Naive B cell (primary cell): ENCODE measurements around the gene NDUFAF8. TPM values are rescaled to one million over a fixed set of nuclear protein-coding genes. Genes with fewer than 3 reads are reported as not detected.

ENCODE experiments used
- ATAC-seq, 2 donors: fragments of 150-1000 bp; cut with Tn5 transposase; 2 replicates each; pipeline ENCODE4 v1.10.0; 2021; ENCODE audit warnings: low read depth in 2 of 2, mild to moderate bottlenecking in 2 of 2, moderate library complexity in 2 of 2
- DNase-seq: peaks from one replicate; pipeline ENCODE4 v3.0.0; 2022
- H3K27ac Mint-ChIP-seq, 6 donors: one replicate each; pipeline ENCODE4 v1.8.0; 2020 to 2022; ENCODE audit warnings: mild to moderate bottlenecking in 6 of 6, mixed read lengths in 6 of 6, moderate library complexity in 5 of 6, inconsistent platforms in 2 of 6
- H3K27me3 Mint-ChIP-seq, 3 donors: one replicate each; pipeline ENCODE4 v1.8.0; 2021 to 2022; ENCODE audit warnings: mixed read lengths in 3 of 3, mild to moderate bottlenecking in 1 of 3
- H3K36me3 Mint-ChIP-seq, 2 donors: one replicate each; pipeline ENCODE4 v1.8.0; 2020 to 2022; ENCODE audit warnings: mixed read lengths in 2 of 2, inconsistent platforms in 1 of 2, mild to moderate bottlenecking in 1 of 2
- H3K4me1 Mint-ChIP-seq, 3 donors: one replicate each; pipeline ENCODE4 v1.8.0; 2020 to 2022; ENCODE audit warnings: mixed read lengths in 3 of 3, inconsistent platforms in 1 of 3, mild to moderate bottlenecking in 1 of 3, moderate library complexity in 1 of 3
- H3K4me3 Mint-ChIP-seq, 8 donors: one replicate each; pipeline ENCODE4 v1.8.0; 2020 to 2022; ENCODE audit warnings: mild to moderate bottlenecking in 8 of 8, mixed read lengths in 8 of 8, moderate library complexity in 8 of 8, inconsistent platforms in 2 of 8
- H3K9me3 Mint-ChIP-seq, 7 donors: one replicate each; pipeline ENCODE4 v1.8.0; 2020 to 2022; ENCODE audit warnings: mixed read lengths in 7 of 7, mild to moderate bottlenecking in 5 of 7, inconsistent platforms in 2 of 7, moderate library complexity in 1 of 7
- polyA plus RNA-seq, 6 donors: library from polyadenylated mRNA; unstranded; fragments of 300-500 nt; fragmentation: Illumina TruSeq; gene quantifications; one replicate each; pipeline ENCODE4 v1.2.3, GENCODE V29; 2021; ENCODE audit warnings: low read depth in 6 of 6

The NDUFAF8 gene
- polyA plus RNA-seq, 6 donors from 2014 or later = 53.3 to 88.4 (median 81.7) TPM

GRCh38 chr17:81196505-81197408 lies 42.4 kb upstream of the NDUFAF8 start:
- H3K27ac Mint-ChIP-seq = no peak overlapping the region
- H3K36me3 Mint-ChIP-seq = no peaks in the 10 kb centered on the region
- no peaks in the 10 kb centered on the region for H3K9me3 Mint-ChIP-seq
- H3K27me3 Mint-ChIP-seq = no peaks in the 10 kb centered on the region
- DNase-seq (no peak), ATAC-seq (no peak)
- H3K4me3 Mint-ChIP-seq = no peak overlapping the region
- no peaks in the 10 kb centered on the region for H3K4me1 Mint-ChIP-seq

GRCh38 chr17:81197409-81197795 lies 41.7 kb upstream of the NDUFAF8 start:
- Mint-ChIP-seq H3K4me3 (no peak overlapping the region), H3K27ac (no peak overlapping the region), H3K36me3 (no peaks in the 10 kb centered on the region), H3K27me3 (no peaks in the 10 kb centered on the region), H3K9me3 (no peaks in the 10 kb centered on the region), H3K4me1 (no peaks in the 10 kb centered on the region)
- ATAC-seq = no peak
- DNase-seq = no peak

GRCh38 chr17:81197831-81198490 lies 41.2 kb upstream of the NDUFAF8 start:
- Mint-ChIP-seq H3K27ac (no peak overlapping the region), H3K4me1 (no peaks in the 10 kb centered on the region), H3K36me3 (no peaks in the 10 kb centered on the region), H3K27me3 (no peaks in the 10 kb centered on the region), H3K4me3 (no peak overlapping the region), H3K9me3 (no peaks in the 10 kb centered on the region)
- DNase-seq = no peak
- no peak for ATAC-seq

- ATAC-seq (no peak), DNase-seq (no peak)
- no peak overlapping the region for H3K4me3 Mint-ChIP-seq
- no peaks in the 10 kb centered on the region for H3K9me3 Mint-ChIP-seq
- no peaks in the 10 kb centered on the region for H3K4me1 Mint-ChIP-seq
- no peaks in the 10 kb centered on the region for H3K36me3 Mint-ChIP-seq
- no peaks in the 10 kb centered on the region for H3K27me3 Mint-ChIP-seq
- no peak overlapping the region for H3K27ac Mint-ChIP-seq
Measured at GRCh38 chr17:81198826-81199481, 40.2 kb upstream of the NDUFAF8 start.

GRCh38 chr17:81199482-81199830 lies 39.7 kb upstream of the NDUFAF8 start:
- DNase-seq (no peak), ATAC-seq (no peak)
- Mint-ChIP-seq H3K27ac (no peak overlapping the region), H3K27me3 (no peaks in the 10 kb centered on the region), H3K4me3 (no peak overlapping the region), H3K9me3 (no peaks in the 10 kb centered on the region), H3K4me1 (no peaks in the 10 kb centered on the region), H3K36me3 (no peaks in the 10 kb centered on the region)

- no peaks in the 10 kb centered on the region for H3K36me3 Mint-ChIP-seq
- H3K9me3 Mint-ChIP-seq = no peaks in the 10 kb centered on the region
- DNase-seq (no peak), ATAC-seq (no peak)
- H3K27me3 Mint-ChIP-seq = no peaks in the 10 kb centered on the region
- H3K4me1 Mint-ChIP-seq = no peaks in the 10 kb centered on the region
- H3K27ac Mint-ChIP-seq = no peak overlapping the region
- H3K4me3 Mint-ChIP-seq = no peak overlapping the region
Measured at GRCh38 chr17:81200201-81200600, 38.9 kb upstream of the NDUFAF8 start.

- Mint-ChIP-seq H3K27me3 (no peaks in the 10 kb centered on the region), H3K4me1 (no peaks in the 10 kb centered on the region), H3K9me3 (no peaks in the 10 kb centered on the region), H3K27ac (no peak overlapping the region), H3K36me3 (no peaks in the 10 kb centered on the region), H3K4me3 (no peak overlapping the region)
- ATAC-seq (peak; percentile 45 to 46), DNase-seq (no peak)
Measured at GRCh38 chr17:81200695-81201580, 38.2 kb upstream of the NDUFAF8 start.

GRCh38 chr17:81202318-81202717 lies 36.8 kb upstream of the NDUFAF8 start:
- no peak for ATAC-seq
- H3K9me3 Mint-ChIP-seq = no peaks in the 10 kb centered on the region

GRCh38 chr17:81203136-81203535 lies 36.0 kb upstream of the NDUFAF8 start:
- peaks cover 4 to 8% (median 5%) of the 10 kb centered on the region in 3 donors for H3K4me1 Mint-ChIP-seq
- ATAC-seq (no peak), DNase-seq (no peak)
- no peaks in the 10 kb centered on the region for H3K27me3 Mint-ChIP-seq
- no peak overlapping the region for H3K27ac Mint-ChIP-seq
- H3K36me3 Mint-ChIP-seq = no peaks in the 10 kb centered on the region
- no peaks in the 10 kb centered on the region for H3K9me3 Mint-ChIP-seq
- no peak overlapping the region for H3K4me3 Mint-ChIP-seq

More at GRCh38 chr17:81202318-81202717, 36.8 kb upstream of the NDUFAF8 start:
- H3K4me3 Mint-ChIP-seq = no peak overlapping the region
- no peak for DNase-seq
- H3K27me3 Mint-ChIP-seq = no peaks in the 10 kb centered on the region
- no peaks in the 10 kb centered on the region for H3K4me1 Mint-ChIP-seq
- no peaks in the 10 kb centered on the region for H3K36me3 Mint-ChIP-seq
- H3K27ac Mint-ChIP-seq = no peak overlapping the region

- Mint-ChIP-seq H3K27me3 (no peaks in the 10 kb centered on the region), H3K4me1 (peaks cover 4 to 11% (median 5%) of the 10 kb centered on the region in 3 donors), H3K36me3 (no peaks in the 10 kb centered on the region), H3K9me3 (no peaks in the 10 kb centered on the region), H3K4me3 (no peak overlapping the region), H3K27ac (peak overlapping the region in 1 of 6 donors; percentile 39)
- no peak for ATAC-seq
- DNase-seq = no peak
Measured at GRCh38 chr17:81204578-81204977, 34.5 kb upstream of the NDUFAF8 start.

GRCh38 chr17:81206166-81206565 lies 33.0 kb upstream of the NDUFAF8 start:
- peak overlapping the region in 1 of 6 donors; percentile 78 for H3K27ac Mint-ChIP-seq
- peaks cover 4 to 11% (median 5%) of the 10 kb centered on the region in 3 donors for H3K4me1 Mint-ChIP-seq
- H3K36me3 Mint-ChIP-seq = no peaks in the 10 kb centered on the region
- H3K9me3 Mint-ChIP-seq = no peaks in the 10 kb centered on the region
- no peaks in the 10 kb centered on the region for H3K27me3 Mint-ChIP-seq
- ATAC-seq (no peak), DNase-seq (no peak)
- H3K4me3 Mint-ChIP-seq = no peak overlapping the region

- no peak for ATAC-seq
- no peaks in the 10 kb centered on the region for H3K9me3 Mint-ChIP-seq
Measured at GRCh38 chr17:81206657-81207056, 32.5 kb upstream of the NDUFAF8 start.

More at GRCh38 chr17:81206657-81207056, 32.5 kb upstream of the NDUFAF8 start:
- DNase-seq = no peak
- H3K27ac Mint-ChIP-seq = peak overlapping the region in 1 of 6 donors; percentile 78
- H3K27me3 Mint-ChIP-seq = no peaks in the 10 kb centered on the region
- peaks cover 4 to 11% (median 5%) of the 10 kb centered on the region in 3 donors for H3K4me1 Mint-ChIP-seq
- no peaks in the 10 kb centered on the region for H3K36me3 Mint-ChIP-seq
- H3K4me3 Mint-ChIP-seq = no peak overlapping the region
